Activated CD4-positive, CD25-positive, alpha-beta regulatory T cell treated with anti-CD3 and anti-CD28 coated beads, Interleukin-2, amount 50 U/mL, for 24 hours (primary cell): ENCODE measurements around the gene PLXNB2.

Source experiments
- ATAC-seq, 2 donors: fragments of 150-1000 bp; cut with Tn5 transposase; one replicate each; pipeline ENCODE4 v1.10.0; 2021; ENCODE audit warnings: mild to moderate bottlenecking in 1 of 2, moderate library complexity in 1 of 2

The PLXNB2 gene

GRCh38 chr22:50226875-50227165, 80.6 kb downstream of the PLXNB2 start:
- no peak for ATAC-seq

DNA sequence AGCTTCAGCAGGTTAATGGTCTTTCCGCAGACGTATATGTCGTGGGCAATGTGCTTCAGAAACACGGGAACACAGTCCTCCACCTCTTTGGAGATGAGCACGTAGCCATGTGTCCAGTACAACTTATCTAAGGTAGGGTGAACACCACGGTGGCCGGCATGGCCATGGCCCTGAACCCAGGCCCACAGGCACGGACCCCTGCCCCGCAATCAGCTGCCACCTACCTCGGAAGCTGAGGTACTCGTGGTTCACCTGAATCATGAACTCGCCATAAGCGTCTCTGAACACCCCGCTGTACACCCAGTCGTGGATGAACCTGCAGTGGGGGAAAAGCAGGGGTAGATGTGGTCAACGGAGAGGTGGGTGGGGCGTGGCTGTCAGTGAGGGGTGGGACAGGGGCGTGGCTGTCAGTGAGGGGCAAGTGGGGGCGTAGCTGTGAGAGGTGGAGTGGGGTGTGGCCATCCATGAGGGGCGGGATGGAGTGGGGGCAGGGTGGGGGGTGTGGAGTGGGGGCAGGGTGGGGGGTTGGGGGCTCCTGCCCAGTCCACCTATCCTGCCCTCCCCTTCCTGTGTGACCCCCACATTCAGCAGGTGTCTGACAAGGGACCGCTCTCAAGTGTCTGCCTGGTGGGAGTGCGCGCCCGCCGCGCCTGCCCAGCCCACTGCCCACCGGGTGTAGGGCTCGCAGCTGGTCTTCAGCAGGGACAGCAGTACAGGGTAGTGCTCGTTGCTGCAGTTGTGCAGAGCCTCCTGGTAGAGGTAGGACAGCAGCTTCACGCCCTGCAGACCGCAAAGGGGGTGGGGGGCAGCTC, 81.2 kb downstream of the PLXNB2 start:
- ATAC-seq = no peak

GRCh38 chr22:50225200-50225969, 82.1 kb downstream of the PLXNB2 start:
- ATAC-seq = no peak
